NCI-H2196 (cell line): ENCODE results near the gene IP6K3.

Experiments
- DNase-seq: peaks from one replicate; lab custom pipeline; 2025; ENCODE audit not compliant: unreplicated experiment; lab: John Stamatoyannopoulos, UW

Gene IP6K3

DNA sequence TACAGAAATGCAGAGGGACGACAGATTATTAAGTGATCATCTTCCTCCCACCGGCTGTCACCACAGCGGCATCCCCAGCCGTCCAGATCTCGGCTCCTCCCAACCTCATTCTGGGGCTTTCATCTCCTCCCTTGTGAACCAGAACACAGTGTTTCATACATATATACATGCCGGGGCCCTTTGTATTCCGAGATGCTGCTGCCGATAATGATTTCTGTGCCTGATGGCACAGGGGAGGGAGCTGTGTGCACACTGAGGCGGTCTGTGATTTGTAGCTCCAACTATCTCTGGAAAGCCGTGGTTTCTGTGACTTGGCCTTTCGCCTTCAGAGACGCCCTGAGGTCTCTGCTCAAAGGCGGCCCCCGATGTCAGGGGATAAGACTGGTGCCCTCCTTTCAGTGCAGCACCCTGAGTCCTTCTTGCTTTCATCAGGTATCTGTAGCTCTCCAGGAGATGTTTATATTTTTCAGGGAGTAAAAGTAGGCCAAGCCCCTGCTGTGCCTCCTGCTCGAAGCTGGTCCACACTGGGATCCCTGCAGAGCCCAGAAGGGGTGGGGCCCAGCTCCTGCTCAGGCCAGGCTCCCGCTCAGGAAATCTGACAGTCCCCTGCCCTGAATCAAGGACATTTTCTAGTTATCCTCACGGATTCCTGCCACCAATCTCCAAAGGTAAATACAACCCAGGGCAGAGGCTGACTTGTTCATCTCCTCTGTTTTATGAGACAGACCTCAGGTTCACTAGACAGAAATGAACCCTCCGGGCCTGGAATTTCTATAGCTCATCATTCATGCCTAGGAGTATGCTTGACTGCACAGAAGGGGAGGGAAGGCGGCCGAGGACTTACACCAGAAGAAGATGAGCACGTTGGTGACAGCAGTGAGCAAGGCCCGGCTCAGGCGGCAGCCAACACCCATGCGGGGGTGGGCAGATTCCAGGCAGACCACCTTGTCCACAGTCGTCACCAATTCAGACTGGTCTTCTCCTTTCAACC, 31.0 kb upstream of the IP6K3 start:
- no peak for DNase-seq

DNA sequence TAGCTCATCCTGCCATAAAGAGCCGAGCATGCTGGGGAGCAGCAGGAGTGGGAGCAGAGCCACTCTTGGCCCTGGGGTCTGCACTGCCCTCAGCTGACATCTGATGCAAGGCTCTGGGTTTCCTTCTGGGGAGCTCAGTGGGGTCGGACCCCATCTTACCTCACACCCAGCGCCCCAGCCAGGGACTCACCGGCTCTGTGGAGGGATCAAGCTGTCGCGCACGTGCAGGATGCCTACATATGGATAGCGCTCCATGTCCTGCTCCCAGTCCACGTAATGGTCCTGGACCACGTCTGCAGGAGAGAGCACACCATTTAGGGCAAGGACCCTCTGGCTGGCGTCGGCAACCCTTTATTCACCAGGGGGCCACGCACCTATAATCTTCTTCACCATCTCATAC, 30.1 kb upstream of the IP6K3 start:
- no peak for DNase-seq

DNA sequence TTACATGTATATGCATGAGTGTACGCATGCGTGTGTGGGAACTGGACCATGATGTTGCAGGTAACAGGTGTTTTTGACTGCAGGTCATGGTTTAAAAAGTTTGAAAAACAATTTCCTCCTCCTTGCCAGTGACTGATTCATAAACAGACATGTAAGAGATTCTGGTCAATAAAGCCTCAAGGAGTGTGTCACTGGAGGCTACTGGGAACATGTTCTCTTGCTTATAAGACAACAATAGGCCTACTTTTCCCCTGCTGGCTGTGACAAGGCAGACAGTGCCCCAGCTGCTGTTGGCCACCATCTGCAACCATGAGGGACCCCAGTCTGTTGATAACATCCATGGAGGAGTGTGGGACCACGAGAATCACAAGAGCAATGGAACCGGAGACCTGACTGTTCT, 29.5 kb upstream of the IP6K3 start:
- DNase-seq: no peak

DNA sequence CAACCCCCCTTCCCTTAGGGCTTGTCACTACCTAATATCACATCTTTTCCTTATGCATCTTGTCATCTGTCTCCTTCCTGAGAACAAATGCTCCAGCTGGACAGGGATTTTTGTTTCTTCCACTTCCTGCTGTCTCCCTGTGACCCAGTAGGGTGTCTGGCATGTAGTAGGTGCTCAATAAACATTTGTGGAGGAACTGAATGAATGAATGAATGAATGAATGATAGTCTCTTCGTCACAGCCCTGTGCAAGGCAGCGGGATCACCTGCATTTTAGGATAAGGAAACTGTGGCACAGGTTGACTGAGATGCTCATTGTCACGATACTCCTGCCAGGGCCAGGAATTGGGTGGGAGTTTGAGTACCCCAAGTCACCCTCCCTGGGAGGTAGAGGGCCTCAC, 28.1 kb upstream of the IP6K3 start:
- DNase-seq: no peak

DNA sequence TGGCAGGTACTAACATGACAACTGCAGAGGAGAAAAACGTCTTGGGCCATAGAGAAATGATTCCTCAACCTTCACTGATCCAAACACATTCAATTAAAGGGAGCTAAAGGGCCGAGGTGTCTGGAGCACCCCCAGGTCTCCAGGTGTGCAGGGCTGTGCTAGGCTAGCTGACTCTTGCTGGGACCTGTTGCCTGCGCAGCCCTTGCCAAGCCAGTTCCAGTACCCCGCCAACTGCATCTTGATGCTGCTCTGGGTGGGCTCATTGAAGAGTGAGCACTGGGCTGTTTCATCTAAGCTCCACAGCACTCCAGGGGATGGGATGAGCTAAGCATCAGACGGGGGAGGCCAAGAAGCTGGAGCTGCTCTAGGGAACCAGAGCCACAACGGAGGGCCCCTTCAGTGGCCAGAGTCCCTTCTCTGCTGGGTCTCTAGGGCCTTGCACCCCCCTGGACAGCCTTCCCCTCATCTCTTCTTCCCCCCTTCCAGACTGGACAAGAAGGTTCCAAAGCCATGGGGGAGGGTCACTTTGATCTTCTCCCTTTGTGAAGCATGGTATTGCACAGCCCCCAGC, 26.3 kb upstream of the IP6K3 start:
- DNase-seq: no peak

- DNase-seq: no peak
Measured at GRCh38 chr6:33772082-33772830, 25.6 kb upstream of the IP6K3 start.

- no peak for DNase-seq
Measured at GRCh38 chr6:33771146-33772081, 24.7 kb upstream of the IP6K3 start.

DNA sequence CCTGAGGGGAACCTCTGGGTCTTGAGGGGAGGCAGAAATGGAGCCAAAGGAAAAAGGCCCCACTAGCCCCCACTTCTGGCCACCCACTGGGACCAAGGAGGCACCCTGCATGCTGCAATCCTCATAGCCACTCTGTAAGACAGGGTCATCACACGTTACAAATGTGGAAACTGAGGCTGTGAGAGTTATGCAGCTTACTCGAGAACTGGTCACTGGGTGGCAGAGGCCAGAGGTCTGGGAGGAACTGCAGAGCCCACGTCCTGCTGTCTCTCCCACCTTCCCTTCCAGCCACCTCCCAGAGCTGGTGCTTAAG, 24.1 kb upstream of the IP6K3 start:
- DNase-seq: no peak

DNA sequence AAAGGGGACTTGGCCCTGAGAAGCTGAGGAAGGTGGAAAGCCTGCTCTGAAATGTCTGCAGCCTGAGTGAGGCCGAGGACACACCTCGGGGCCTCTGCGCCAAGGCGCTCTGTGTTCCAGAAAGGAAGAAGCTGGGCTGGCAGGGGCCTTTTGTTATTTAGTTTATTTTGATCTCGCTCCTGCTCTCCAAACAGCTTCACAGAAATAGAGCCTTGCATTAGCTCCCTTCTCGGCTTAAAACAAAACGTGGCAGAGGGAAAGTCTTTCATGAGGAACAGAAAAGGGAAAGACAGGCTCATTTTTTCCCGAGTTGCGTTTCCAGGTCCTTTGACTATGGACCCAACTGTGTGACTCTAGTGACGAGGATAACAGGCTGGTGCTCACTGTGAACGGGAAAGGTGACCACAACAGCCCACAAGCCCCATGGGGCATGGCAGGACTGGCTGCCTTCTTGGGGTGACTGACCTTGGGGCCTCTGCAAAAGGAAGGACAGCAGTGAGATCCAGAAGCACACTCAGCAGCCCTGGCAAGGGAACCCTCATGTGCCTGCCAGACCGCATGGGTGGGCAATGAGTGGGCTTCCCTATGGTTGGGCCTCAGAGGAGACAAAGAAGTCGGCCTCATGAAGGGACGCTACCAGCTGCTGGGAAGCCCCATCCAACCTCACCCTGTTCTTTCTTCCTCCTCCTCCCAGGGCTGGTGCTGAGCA, 23.6 kb upstream of the IP6K3 start:
- DNase-seq: no peak

GRCh38 chr6:33769248-33769821, 22.6 kb upstream of the IP6K3 start:
- no peak for DNase-seq

GRCh38 chr6:33768644-33769120, 22.0 kb upstream of the IP6K3 start:
- peak; percentile 80 for DNase-seq

GRCh38 chr6:33766921-33767907, 20.5 kb upstream of the IP6K3 start:
- DNase-seq: no peak

DNA sequence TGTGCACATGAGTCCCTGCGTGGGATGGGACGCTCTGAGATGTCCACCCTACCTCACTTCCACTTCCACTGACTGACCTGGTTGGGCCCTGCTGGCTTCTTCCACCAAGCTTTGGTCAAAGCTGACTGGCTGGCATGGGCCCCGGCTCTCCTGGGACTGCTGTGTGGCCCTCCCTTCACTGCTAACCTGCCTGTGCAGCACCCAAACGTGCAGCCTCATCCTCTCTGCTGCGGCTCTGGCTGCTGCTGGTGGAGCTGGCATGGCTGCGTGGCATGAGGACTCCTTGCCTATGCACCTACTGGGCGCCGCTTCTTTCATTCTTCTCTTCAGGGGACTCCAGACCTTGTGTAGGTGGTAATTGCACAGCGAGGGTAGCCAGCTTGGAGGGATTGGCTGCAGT, 18.7 kb upstream of the IP6K3 start:
- DNase-seq: no peak

DNA sequence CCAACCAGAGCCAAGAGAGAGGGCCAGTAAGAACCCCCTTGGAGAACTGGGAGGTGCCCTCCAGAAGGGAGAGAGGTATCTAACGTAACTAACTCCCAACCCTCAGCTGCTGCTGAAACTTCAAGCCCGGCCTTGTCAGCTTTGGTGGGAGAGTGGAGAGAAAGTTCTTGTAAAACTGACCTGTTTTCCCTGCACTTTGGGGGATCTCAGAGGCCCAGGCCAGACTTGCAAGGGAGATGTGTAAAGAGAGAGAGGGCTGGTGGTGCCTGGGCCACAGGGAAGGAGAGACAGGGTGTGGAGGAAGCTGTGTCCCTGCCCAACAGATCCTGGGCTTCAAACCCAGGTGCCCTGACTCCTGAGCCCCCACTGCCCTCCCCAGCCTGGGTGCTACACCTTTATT, 17.3 kb upstream of the IP6K3 start:
- no peak for DNase-seq

- no peak for DNase-seq
Measured at GRCh38 chr6:33763483-33763882, 16.8 kb upstream of the IP6K3 start.

DNA sequence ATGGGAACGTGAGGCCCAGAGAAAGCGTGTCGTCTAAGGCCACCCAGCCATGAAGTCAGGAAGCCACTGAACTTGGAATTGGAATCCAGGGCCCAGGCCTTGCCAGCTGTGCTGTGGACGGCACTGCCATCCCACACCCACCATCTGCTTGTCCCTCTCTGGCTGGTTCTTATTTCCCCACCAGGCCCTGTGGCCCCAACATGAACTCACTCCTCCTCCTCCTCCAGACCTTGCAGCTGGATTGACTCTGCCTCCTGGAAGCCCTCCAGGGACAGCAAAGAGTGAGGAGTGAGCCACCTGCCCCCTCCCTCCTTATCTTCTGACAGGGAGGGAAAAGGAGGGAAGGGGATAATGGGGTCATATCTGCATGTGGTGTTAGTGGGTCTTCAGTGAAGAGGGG, 16.0 kb upstream of the IP6K3 start:
- no peak for DNase-seq

DNA sequence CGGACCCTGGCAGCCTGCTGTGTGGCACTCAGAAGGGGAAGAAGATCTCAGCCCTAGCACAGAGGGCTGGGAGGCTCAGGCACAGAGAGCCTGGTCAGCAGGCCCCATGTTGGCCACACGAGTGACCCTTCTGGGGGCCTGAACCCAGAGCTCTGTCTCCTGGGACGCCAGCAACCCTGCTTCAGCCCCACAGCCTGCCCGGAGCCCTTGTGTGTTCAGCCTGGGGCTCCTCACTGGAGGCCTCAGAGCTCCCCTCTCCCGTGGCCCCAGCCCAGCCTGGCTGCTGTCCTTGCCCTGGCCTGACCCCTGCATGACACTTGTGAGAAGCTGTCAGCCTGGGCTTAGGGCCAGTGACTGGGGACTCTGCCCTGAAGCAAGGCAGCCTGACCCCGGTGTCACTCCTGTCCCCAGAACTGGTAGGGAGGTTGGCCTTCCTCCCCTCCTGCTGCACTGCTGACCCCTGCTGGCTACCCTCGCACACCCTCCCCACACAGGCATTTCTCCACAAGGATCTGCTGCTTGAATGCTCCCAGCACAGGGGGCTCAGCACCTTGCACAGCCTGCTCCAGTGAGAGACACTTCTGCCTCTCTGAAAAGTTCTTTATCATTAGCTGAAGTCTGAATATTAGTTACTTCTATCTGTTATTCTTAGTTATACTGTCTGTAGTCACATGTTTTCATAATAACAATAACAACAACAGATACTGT, 15.4 kb upstream of the IP6K3 start:
- peak; percentile 69 for DNase-seq

DNA sequence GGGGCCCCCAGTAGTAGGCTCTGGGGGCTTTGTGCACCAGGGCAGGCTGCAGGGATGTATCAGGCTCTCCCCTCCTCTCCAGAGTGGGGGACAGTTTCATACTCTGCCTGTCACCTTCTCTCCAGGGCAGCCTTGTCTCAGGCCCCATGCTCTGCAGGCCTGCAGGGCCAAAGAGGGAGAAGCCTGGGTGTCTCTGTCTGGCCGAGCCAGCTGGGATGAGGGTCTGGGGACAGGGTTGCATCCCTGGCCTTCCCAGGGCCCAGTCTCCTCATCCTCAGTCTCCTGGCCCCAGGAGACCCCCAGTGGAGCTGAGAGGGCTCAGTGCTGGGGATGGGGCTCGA, 14.8 kb upstream of the IP6K3 start:
- no peak for DNase-seq
